ENCODE measurements around the gene FAM217B. TPM values are rescaled to one million over a fixed set of nuclear protein-coding genes. Genes with fewer than 3 reads are reported as not detected.

Gene FAM217B
- total RNA-seq, 2 experiments from 2014 or later = 23.1 to 23.7 TPM

GRCh38 chr20:59902470-59902869, 37.7 kb upstream of the FAM217B start:
- DNase-seq = no peak
- Histone ChIP-seq H3K9me3 (ENCODE audit: control insufficient read depth in 1 of 2, insufficient read depth in 1 of 2, low read length in 2 of 2) (no peaks in the 10 kb centered on the region), H3K27ac (ENCODE audit: low read depth in 1 of 2, low read length in 2 of 2) (no peak overlapping the region), H3K4me3 (ENCODE audit: low read length) (no peak overlapping the region), H3K27me3 (ENCODE audit: control insufficient read depth in 1 of 2, insufficient read depth in 2 of 2, low read length in 2 of 2) (no peaks in the 10 kb centered on the region), H3K4me1 (ENCODE audit: insufficient read depth, low read length) (no peaks in the 10 kb centered on the region), H3K36me3 (ENCODE audit: insufficient read depth, low read length) (no peaks in the 10 kb centered on the region)
- no peak overlapping the region for H3K4me3 Mint-ChIP-seq
- CTCF ChIA-PET = no interaction called here
- no peak overlapping the region for H3K27ac Mint-ChIP-seq
- H3K36me3 Mint-ChIP-seq (ENCODE audit: low read depth) = no peaks in the 10 kb centered on the region
- TF ChIP-seq CTCF (IDR thresholded peaks at IDR 0.05) = no peak
- POLR2A ChIA-PET = no interaction called here
- no peaks in the 10 kb centered on the region for H3K4me1 Mint-ChIP-seq (ENCODE audit: low read depth)
- H3K9me3 Mint-ChIP-seq = no peaks in the 10 kb centered on the region
- no peak for ATAC-seq (ENCODE audit: poor library complexity)
- no peaks in the 10 kb centered on the region for H3K27me3 Mint-ChIP-seq
- intact Hi-C loops (cut with DNase I, micrococcal nuclease) = no loop called here

- Histone ChIP-seq H3K4me1 (ENCODE audit: insufficient read depth, low read length) (no peaks in the 10 kb centered on the region), H3K27ac (ENCODE audit: low read depth in 1 of 2, low read length in 2 of 2) (no peak overlapping the region), H3K4me3 (ENCODE audit: low read length) (no peak overlapping the region), H3K36me3 (ENCODE audit: insufficient read depth, low read length) (no peaks in the 10 kb centered on the region), H3K27me3 (ENCODE audit: control insufficient read depth in 1 of 2, insufficient read depth in 2 of 2, low read length in 2 of 2) (no peaks in the 10 kb centered on the region), H3K9me3 (ENCODE audit: control insufficient read depth in 1 of 2, insufficient read depth in 1 of 2, low read length in 2 of 2) (no peaks in the 10 kb centered on the region)
- no peaks in the 10 kb centered on the region for H3K4me1 Mint-ChIP-seq (ENCODE audit: low read depth)
- no peak overlapping the region for H3K27ac Mint-ChIP-seq
- no peak overlapping the region for H3K4me3 Mint-ChIP-seq
- TF ChIP-seq CTCF (IDR thresholded peaks at IDR 0.05) = no peak
- ATAC-seq (ENCODE audit: poor library complexity) (no peak), DNase-seq (no peak)
- H3K27me3 Mint-ChIP-seq = no peaks in the 10 kb centered on the region
- H3K9me3 Mint-ChIP-seq = no peaks in the 10 kb centered on the region
- no peaks in the 10 kb centered on the region for H3K36me3 Mint-ChIP-seq (ENCODE audit: low read depth)
- intact Hi-C loops (cut with DNase I, micrococcal nuclease) = no loop called here
- CTCF ChIA-PET = no interaction called here
- POLR2A ChIA-PET = no interaction called here
Observed at GRCh38 chr20:59903621-59904020, 36.6 kb upstream of the FAM217B start.

GRCh38 chr20:59908855-59909254, 31.3 kb upstream of the FAM217B start:
- Histone ChIP-seq H3K27me3 (ENCODE audit: control insufficient read depth in 1 of 2, insufficient read depth in 2 of 2, low read length in 2 of 2) (peaks cover 0 to 4% of the 10 kb centered on the region in 2 experiments), H3K36me3 (ENCODE audit: insufficient read depth, low read length) (no peaks in the 10 kb centered on the region), H3K4me1 (ENCODE audit: insufficient read depth, low read length) (no peaks in the 10 kb centered on the region), H3K9me3 (ENCODE audit: control insufficient read depth in 1 of 2, insufficient read depth in 1 of 2, low read length in 2 of 2) (no peaks in the 10 kb centered on the region), H3K27ac (ENCODE audit: low read depth in 1 of 2, low read length in 2 of 2) (no peak overlapping the region), H3K4me3 (ENCODE audit: low read length) (no peak overlapping the region)
- Mint-ChIP-seq H3K9me3 (no peaks in the 10 kb centered on the region), H3K36me3 (ENCODE audit: low read depth) (no peaks in the 10 kb centered on the region), H3K27ac (no peak overlapping the region), H3K27me3 (peaks cover 7% of the 10 kb centered on the region), H3K4me1 (ENCODE audit: low read depth) (no peaks in the 10 kb centered on the region), H3K4me3 (no peak overlapping the region)
- ATAC-seq (ENCODE audit: poor library complexity) (no peak), DNase-seq (no peak)
- TF ChIP-seq CTCF (IDR thresholded peaks at IDR 0.05) = no peak
- intact Hi-C loops (cut with DNase I, micrococcal nuclease) = no loop called here
- ChIA-PET CTCF (no interaction called here), POLR2A (no interaction called here)
